ENCODE measurements around the gene SEMA5A.

Gene SEMA5A

GRCh38 chr5:9196403-9197227, 349.3 kb downstream of the SEMA5A start:
- no peak for DNase-seq

GRCh38 chr5:9194509-9194908, 351.4 kb downstream of the SEMA5A start:
- DNase-seq: no peak

GRCh38 chr5:9192266-9192665, 353.6 kb downstream of the SEMA5A start:
- DNase-seq: no peak

GRCh38 chr5:9189681-9190080, 356.2 kb downstream of the SEMA5A start:
- no peak for DNase-seq

- peak; percentile 64 for DNase-seq
These were observed 356.9 kb downstream of the SEMA5A start for GRCh38 chr5:9188956-9189355.

GRCh38 chr5:9188131-9188530, 357.7 kb downstream of the SEMA5A start:
- no peak for DNase-seq

GRCh38 chr5:9187614-9188013, 358.3 kb downstream of the SEMA5A start:
- no peak for DNase-seq

GRCh38 chr5:9186069-9186468, 359.8 kb downstream of the SEMA5A start:
- no peak for DNase-seq

- no peak for DNase-seq
These were observed 361.9 kb downstream of the SEMA5A start for GRCh38 chr5:9183992-9184391.

- DNase-seq: no peak
These were observed 362.8 kb downstream of the SEMA5A start for GRCh38 chr5:9182899-9183695.

GRCh38 chr5:9176641-9177040, 369.2 kb downstream of the SEMA5A start:
- no peak for DNase-seq

- no peak for DNase-seq
These were observed 371.4 kb downstream of the SEMA5A start for GRCh38 chr5:9174446-9174845.

GRCh38 chr5:9173281-9174048, 372.4 kb downstream of the SEMA5A start:
- DNase-seq: no peak

- no peak for DNase-seq
These were observed 375.8 kb downstream of the SEMA5A start for GRCh38 chr5:9170026-9170425.

- DNase-seq: no peak
These were observed 376.3 kb downstream of the SEMA5A start for GRCh38 chr5:9169557-9169902.

GRCh38 chr5:9168791-9169556, 376.9 kb downstream of the SEMA5A start:
- DNase-seq: no peak

GRCh38 chr5:9166202-9167112, 379.4 kb downstream of the SEMA5A start:
- no peak for DNase-seq

- DNase-seq: no peak
These were observed 380.3 kb downstream of the SEMA5A start for GRCh38 chr5:9165546-9165945.

GRCh38 chr5:9160747-9161146, 385.1 kb downstream of the SEMA5A start:
- no peak for DNase-seq

- no peak for DNase-seq
These were observed 388.1 kb downstream of the SEMA5A start for GRCh38 chr5:9157811-9158210.

- DNase-seq: no peak
These were observed 388.9 kb downstream of the SEMA5A start for GRCh38 chr5:9157020-9157419.

GRCh38 chr5:9156282-9156681, 389.6 kb downstream of the SEMA5A start:
- DNase-seq: peak; percentile 83
